Measurements from ENCODE around the gene RTL9. TPM values are rescaled to one million over a fixed set of nuclear protein-coding genes. Genes with fewer than 3 reads are reported as not detected.
"Not testable (repeated sequence)": the region's sequence is repeated elsewhere in the genome, so short reads cannot be mapped to it uniquely, and the experiment has no call there.

Gene RTL9
- 0.02 and 0.03 TPM in 2 replicates for total RNA-seq (2014; rRNA removed; shearing (Covaris generic))

DNA sequence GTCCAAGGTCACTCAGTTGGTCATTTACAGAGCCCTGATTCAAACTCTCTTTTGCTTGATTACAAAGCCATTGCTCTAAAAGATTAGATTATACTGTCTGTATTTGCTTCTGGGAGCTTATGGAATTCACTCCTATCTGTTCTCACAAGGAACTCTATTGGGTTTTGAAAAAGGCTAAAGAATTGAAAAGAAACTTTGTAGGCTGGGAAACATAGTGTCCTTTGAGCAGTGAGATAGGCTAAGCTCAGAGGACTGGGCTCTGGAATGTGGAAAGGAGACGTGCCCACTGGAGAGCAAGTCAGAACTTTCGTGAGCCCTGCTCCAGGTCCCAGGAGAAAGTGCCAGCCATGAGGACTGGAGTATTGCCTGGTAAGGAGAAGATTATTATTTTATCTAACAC, at the start of gene RTL9:
RTL9 (plus strand) TSS at position 301 of the 400 bp plus-strand sequence. CDS start 91,770 bp downstream, outside the sequence.
- no peak for DNase-seq (ENCODE audit: low spot score)

GRCh38 chrX:110310000-110310790, 48.5 kb upstream of the RTL9 start:
- no peak for DNase-seq (ENCODE audit: low spot score)

DNA sequence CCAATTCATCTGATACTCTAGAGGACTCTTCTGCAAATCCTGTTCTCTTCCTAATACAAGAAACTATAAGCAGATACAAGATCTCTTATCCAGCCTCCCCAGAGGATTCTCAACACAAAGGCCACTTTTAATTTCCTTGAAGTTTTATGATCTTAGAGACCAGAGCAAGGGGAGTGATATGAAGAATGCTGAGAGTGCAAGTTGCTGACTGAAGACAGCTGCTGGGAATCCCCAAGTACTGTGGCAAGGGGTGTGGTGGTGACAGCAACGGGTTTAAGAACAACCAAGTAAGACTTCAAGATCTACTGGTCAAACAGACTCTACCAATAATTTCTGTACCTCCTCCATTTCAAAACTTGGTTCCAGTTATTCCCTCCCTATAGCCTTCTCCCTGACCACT, 47.8 kb upstream of the RTL9 start:
- DNase-seq (ENCODE audit: low spot score) = no peak

DNA sequence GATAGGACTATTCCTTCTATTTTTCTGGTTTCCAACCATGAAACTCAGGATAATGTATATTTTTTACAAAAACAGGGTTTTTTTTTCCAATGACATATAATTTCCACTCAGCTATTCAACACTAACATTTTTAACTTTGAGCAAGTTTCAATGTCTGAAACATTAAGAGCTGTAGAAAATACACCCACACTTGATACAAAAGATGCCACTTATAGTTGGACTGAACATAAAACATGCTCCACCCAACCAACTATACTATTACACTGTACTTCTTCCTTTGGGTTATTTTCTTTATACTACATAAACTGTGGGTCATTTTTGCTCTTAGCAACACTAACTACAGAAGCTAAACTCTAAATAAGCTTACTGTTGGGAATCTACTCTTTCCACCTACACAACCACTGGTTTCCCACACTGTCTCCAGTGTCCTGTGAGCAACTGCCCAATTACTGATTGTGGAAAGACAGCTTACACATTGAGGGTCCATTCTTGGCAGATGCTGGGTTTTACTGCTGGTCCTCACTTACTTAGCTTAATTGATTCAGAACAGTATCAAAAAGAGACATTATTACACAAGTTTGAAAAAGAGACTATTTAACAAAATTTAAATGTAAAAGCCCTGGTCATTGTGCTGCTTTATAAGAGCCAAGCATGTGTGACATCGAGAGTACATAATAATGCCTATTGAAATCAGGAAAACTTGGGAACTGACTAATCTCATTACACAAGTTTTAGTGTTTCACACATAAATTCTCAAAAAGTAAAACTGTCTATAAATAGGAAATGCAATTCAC, 47.0 kb upstream of the RTL9 start:
- no peak for DNase-seq (ENCODE audit: low spot score)

DNA sequence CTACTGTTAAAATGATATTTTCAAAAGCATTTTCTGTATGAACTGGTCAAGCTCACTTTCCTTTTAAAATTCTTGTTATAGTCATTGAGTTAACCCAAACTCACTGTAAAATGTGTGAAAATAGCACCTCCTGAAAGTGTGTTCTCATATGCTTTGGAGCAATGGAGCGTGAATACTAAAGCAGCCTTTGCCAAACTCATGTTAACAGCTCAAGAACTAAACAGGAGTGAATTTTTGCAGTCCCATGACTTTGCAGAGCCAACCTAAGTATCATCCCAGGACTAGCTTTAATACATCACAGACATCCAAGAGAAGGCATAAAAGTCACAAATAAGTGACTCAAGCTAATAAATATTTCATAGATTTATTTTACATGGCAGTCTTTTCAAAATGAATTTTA, 43.1 kb upstream of the RTL9 start:
- no peak for DNase-seq (ENCODE audit: low spot score)

DNA sequence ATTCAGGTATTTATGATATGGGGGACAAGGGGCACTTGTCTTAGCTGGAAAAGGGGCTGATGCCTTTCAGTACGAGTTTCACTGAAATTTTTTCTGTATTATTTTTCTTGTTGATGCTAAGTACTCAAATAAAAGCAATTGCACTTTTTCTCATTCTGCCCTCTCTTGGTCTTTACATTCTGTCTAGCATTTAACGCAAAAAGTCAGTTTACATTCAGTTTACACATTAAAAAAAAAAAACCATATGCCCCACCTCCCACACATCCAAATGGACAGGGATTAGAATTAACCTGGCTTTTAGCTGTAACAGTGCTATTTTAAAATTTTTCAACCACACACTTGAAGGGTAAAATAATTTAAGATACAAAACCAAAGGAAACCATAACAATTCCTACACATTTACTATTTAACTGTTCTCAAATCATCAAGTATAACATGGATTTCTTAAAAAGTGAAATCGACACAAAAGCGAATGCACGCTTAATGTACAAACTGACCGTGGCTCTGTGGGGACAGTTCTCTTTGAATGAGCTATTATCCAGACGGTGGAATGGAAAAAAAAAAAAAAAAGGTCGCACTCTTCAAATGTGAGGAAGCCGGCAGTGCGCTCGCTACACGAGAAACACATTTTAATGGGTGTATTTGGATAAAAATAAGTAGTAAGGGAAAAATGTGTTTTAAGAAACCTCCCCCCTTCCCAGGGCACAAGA, 42.1 kb upstream of the RTL9 start:
- DNase-seq (ENCODE audit: low spot score) = no peak

DNA sequence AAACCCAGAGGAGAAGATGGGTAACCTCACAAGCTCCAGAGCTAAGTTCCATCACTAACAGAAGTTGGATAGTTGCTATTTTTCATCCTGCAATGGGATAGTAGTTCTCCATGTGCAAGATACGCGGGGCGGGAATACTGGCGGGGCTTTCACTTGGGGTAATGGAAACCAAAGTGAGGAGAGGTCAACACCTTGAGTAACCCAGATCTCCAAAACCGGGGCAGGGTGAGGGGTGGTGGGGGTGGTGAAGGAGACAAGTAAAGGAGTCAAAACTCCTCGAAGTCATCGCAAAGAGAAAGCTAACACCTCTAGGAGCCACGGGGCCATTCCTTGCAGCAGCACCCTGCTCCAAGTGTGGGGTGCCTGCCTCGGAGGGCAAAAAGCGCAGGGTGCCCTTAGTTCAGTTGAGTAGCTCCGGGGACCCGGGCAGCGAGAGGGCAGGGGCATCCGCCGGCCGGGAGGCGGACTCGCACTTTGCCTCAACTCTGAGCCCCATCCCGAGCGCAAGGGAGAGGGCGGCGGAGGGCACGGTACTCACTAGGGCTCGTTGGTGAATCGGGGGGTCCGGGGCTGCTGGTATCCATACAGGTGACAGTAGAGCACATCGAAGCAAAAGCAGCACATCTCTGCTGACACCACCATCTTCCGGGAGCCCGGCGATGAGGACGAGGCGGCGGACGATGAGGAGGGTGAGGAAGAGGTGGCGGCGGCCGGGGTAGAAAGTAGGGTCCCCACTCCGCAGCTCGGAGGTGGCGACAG, 41.4 kb upstream of the RTL9 start:
- DNase-seq (ENCODE audit: low spot score) = no peak

GRCh38 chrX:110317820-110318663, 40.6 kb upstream of the RTL9 start, which contains the start of gene AMMECR1:
Gene AMMECR1 (minus strand): TSS chrX:110318085. CDS start chrX:110318071, 14 bp downstream.
- peak; percentile 42 for DNase-seq (ENCODE audit: low spot score)

DNA sequence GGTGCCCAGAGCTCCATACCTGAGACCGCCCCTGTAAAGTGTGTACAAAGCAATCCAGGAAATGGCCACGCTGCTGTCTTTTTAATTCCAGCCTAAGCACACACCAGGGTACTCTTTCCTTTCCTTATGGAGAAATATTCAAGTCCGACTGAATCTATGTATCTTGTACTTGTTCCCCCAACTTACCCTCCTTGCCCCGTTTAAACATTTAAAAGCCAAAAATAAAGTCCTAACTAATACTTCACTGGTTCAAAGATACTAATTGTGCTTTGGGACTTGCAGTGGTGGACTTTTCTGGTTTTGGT, 40.0 kb upstream of the RTL9 start:
- DNase-seq (ENCODE audit: low spot score) = no peak

DNA sequence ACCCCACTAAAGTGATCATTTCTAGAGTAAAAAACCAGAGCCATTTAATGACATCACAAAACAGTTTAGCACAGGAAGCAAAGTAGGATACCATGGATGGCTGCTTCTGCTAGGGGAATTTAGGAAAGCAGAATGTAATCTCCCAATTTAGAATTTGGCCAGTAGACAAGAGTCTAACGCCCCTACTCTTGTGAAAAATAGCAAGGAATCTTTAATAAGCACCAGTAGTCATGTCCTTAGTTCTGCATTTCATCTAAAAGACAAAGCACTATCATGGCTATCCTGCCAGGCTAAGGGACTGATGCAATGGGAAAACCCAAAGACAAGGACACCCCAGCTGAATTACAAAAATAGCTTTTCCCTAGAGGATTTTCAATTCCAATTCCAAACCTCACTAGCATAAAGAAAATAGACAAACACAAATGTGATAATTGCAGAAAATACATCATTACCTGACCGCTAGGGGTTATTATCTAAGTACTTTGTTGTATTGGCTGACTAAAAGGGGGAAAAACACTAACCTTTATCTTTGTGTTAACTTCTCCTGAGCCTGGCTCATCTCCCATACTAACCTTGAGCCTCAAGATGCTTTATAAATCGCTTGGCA, 38.2 kb upstream of the RTL9 start:
- no peak for DNase-seq (ENCODE audit: low spot score)

DNA sequence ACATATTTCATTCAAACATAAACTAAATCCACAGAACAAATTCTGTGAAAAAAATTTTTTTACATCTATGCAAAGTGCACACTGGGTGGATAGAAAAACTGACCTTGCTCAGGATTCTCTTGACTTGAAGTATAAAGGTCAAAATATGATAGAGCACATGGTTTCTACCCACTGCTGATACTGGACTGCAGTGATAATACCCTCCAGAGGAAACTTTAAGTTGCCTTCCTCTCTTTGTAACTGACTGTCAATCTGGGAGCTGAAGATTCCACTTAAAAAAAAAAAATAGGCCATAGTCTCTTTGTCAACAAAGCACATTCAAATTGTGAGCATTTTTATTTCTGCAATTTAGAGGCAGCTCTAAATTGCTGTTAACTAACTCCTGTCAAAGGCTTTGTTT, 37.6 kb upstream of the RTL9 start:
- no peak for DNase-seq (ENCODE audit: low spot score)

DNA sequence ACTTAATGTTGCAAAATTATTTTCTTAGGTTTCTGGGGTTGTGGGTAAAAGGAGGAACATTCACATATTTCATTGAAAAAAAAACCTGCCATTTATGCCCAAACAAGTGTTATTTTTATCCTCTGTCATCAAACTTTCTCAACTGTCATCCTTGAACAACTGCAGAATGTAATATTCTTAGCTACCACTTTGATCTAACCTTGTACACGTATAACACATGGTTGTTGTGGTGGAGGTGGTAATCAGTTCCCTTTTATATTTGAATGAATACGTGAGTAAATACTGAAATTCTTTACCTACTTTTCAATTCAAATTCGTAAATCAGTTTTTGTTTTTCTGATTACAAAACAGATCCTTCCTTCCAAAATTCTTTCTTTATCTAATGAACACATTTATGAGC, 37.0 kb upstream of the RTL9 start:
- no peak for DNase-seq (ENCODE audit: low spot score)

DNA sequence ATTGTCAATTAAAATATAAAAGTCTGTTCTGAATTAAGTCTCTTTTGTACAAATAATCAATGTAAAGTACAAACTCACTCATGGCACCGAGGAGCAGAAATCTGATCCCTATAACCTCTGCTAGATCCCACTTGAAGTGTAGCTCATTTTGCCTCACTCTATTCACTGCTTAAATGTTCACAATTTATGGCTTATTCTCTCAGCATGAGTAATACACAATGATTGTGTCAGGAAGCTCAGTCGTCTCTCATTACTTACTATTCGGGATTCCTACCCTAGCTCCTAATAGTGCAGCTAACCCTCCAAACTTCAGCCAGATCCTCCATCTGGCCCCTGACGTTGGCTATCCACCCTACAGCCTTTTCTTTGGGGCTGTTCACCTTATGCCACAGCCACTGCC, 36.0 kb upstream of the RTL9 start:
- DNase-seq (ENCODE audit: low spot score) = no peak

- no peak for DNase-seq (ENCODE audit: low spot score)
Measured at GRCh38 chrX:110326712-110327111, 31.9 kb upstream of the RTL9 start.

DNA sequence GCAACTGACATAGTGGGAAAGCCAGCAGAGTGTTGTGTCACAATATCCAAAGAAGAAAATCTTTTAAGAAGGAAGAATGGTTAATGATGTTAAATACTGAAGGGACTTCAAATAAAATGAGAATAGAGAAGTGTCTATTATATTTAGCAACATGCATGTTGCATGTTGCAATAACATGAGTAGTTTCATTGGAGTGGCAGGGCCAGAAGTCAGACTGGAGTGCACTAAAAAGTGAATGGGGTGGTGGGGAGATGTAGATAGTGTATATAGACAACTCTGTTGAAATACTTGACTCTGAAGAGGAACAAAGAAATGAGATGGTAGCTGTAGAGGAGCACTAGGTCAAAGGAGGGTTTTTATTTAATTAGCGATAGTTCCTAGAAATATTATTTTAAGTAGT, 31.3 kb upstream of the RTL9 start:
- no peak for DNase-seq (ENCODE audit: low spot score)

GRCh38 chrX:110328613-110329012, 30.0 kb upstream of the RTL9 start:
- DNase-seq (ENCODE audit: low spot score) = not testable (repeated sequence)

GRCh38 chrX:110331444-110332030, 27.1 kb upstream of the RTL9 start:
- DNase-seq (ENCODE audit: low spot score) = no peak

DNA sequence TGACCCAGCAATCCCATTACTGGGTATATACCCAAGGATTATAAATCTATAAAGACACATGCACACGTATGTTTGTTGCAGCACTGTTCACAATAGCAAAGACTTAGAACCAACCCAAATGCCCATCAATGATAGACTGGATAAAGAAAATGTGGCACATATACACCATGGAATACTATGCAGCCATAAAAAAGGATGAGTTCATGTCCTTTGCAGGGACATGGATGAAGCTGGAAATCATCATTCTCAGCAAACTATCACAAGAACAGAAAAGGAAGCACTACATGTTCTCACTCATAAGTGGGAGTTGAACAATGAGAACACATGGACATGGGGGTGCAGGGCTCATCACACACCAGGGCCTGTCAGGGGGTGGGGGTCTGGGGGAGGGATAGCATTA, 25.2 kb upstream of the RTL9 start:
- DNase-seq (ENCODE audit: low spot score) = not testable (repeated sequence)

GRCh38 chrX:110338935-110339334, 19.7 kb upstream of the RTL9 start:
- DNase-seq (ENCODE audit: low spot score) = no peak
